Embryonic facial prominence (tissue), 1 donor: ENCODE data around the gene MAGOH.
"Not testable (repeated sequence)": the region's sequence is repeated elsewhere in the genome, so short reads cannot be mapped to it uniquely, and the experiment has no call there.

Experiments
- DNase-seq: peaks from one replicate; pipeline ENCODE4 v3.0.0-alpha.2; 2016; ENCODE audit errors: extremely low spot score

MAGOH gene

DNA sequence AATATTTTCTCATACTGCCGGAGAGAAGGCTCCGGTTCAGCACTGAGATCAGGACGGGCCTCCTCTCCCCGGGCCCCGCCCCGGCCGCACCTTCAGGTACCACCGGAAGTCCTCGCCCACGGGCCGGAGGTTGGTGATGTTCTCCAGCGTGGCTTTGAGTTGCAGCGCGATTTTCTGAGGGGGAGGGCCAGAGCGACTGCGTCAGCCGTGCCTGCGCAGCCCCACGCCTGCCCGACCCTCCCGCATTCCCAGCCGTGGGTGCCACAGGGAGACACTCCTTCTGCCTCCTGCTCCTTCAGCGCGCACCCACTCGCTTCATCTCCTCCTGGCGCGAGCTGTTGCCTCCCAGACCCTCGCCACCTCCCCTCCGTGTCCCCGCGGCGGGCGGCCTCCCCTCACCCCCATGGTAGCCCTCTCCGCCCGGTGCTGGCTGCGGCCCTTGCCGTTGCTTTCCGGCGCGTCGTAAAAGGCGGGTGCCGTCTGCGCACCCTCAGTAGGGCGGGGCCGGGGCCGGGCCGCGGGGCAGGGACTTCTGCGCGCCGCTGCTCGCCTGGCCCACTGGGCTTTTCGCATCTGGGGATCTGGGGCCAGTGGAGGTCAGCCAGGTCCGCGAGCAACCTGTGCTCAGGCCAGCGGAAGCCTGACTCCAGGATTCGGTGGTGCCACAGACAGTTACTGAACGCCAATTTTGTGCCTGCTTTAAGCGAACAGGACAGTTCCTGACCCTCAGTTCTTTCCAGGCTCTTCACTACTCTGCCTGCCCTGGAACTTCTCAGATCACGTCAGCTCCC is 18.0 kb downstream of the MAGOH start, which contains the start of gene CZIB:
Gene CZIB (minus strand): TSS at position 464 of the 791 bp plus-strand sequence. CDS start 59 bp downstream, at position 405.
- peak; percentile 74 for DNase-seq

DNA sequence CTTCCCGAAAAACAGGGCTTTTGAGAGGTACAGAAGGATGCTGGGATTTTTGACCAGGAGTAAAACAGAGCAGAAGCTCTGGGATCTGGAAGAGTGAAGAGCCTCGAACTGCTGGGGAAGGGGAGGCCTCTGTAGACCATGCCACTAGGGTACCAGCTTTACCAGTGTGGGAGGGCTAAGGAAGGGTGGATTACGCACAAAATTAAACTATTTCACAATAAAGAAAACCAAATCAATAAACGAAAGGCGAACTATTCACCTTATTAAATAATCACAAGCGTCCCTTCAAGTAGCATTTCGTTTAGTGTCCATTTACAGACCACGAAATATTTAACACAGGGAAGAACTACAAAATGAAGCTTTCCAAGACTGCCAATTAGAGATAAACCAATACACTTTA is 18.6 kb downstream of the MAGOH start:
- no peak for DNase-seq

DNA sequence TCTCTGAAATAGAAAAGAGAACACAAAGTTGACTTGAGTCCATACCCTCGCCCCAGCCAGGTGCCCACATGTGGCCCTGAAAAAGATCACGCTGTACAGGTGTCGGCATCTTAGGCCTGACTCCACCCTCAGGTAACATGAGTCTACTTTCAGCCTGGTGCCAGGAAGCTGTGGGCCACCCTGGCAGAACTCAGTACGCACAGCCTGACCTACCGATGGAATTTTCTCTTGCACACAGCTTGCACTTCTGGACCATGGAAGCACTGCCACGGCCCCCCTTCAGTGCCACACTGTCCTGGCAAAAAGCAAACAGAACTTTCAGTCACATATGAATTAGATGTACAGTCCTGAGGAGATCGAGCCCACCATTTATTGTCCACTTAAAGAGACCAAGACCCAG is 20.1 kb downstream of the MAGOH start:
- DNase-seq = no peak

DNA sequence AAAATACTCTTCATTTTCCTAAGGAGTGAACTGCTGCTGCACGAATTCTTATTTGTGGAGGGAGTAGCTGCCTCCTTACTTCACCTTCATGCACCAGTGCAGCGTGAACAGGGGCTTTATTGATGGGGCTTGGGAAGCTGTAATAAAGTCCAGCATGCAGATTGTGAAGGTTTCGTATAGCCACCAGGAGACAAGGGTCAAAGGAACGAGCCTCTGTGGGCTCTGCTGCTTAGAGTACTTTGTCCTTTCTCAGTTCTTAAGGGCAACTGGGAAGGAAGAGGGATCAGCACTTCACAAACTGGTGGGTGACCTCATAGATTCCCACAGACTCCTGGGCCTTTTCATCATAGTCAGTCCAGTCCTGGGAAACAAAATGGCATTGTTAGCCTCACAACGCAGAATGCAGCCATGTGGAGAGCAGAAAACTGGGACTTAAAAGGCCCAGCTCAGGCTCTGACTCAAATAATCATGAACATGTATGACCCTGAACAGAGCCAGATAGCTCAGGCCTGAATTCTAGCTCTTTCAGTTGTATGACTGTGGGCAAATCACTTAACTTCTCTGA is 23.9 kb downstream of the MAGOH start:
- no peak for DNase-seq

DNA sequence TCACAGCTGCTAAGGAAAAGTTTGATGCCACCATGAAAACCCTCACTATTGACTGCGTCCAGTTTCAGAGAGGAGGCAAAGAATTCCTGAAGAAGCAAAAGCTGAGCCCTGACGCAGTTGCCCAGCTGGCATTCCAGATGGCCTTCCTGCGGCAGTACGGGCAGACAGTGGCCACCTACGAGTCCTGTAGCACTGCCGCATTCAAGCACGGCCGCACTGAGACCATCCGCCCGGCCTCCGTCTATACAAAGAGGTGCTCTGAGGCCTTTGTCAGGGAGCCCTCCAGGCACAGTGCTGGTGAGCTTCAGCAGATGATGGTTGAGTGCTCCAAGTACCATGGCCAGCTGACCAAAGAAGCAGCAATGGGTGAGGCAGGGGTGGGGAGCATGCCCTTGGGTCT is 27.4 kb downstream of the MAGOH start:
- no peak for DNase-seq

DNA sequence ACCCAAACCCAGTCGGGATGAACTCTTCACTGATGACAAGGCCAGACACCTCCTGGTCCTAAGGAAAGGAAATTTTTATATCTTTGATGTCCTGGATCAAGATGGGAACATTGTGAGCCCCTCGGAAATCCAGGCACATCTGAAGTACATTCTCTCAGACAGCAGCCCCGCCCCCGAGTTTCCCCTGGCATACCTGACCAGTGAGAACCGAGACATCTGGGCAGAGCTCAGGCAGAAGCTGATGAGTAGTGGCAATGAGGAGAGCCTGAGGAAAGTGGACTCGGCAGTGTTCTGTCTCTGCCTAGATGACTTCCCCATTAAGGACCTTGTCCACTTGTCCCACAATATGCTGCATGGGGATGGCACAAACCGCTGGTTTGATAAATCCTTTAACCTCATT is 28.0 kb downstream of the MAGOH start:
- no peak for DNase-seq

DNA sequence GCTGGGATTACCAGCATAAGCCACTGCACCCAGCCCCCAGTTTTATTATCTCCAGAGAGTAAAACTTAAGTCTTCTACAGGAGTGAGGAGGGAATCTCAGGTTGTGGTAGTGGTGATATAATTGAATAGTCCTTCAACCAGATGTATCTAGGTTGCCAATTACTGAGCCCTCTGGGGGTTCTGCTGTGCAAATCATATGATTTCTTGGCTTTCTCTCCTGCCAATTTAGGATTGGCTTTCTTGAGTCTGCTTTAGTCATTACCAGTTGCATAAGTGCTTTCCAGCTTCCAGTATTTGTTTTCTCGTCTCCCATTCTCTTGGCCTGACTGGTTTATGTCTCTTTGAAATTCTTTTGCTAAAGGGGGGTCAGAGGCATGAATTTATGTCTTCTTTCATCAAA is 30.6 kb downstream of the MAGOH start:
- DNase-seq = no peak

DNA sequence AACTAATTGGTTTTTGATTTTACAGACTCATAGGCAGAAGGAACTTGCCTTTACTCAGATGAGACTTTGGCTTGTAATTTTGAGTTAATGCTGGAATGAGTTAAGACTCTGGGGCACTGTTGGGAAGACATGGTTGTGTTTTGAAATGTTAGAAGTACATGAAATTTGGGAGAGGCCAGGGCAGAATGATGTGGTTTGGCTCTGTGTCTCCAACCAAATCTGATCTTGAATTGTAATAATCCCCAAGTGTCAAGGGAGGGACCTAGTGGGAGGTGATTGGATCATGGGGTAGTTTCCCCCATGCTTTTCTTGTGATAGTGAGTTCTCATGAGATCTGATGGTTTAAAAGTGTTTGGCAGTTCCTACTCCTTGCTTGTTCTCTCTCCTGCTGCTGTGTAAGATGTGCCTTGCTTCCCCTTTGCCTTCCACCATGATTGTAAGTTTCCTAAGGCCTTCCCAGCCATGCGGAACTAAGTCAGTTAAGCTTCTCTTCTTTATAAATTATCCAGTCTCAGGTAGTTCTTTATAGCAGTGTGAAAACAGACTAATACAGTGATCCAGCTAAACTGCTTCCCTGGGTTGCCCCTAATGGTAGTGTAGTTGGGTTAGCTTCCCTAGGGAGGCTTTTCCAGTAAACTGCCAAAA is 31.5 kb downstream of the MAGOH start:
- DNase-seq = no peak

DNA sequence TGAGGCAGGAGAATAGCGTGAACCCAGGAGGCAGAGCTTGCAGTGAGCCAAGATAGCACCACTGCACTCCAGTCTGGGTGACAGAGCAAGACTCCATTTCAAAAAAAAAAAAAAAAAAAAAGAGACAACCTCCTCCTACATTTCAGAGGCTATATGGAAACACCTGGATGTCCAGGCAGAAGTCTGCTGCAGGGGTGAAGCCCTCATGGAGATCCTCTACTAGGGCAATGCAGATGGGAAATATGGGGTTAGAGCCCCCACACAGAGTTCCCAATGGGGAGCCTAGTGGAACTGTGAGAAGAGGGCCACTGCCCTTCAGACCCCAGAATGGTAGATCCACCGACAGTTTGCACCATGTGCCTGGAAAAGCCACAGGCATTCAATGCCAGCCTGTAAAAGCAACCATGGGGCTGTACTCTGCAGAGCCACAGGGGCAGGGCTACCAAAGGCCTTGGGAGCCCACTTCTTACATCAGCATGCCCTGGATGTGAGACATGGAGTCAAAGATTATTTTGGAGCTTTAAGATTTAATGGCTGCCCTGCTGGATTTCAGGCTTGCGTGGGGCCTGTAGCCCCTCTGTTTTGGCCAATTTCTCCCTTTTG is 32.1 kb downstream of the MAGOH start:
- DNase-seq = not testable (repeated sequence)

DNA sequence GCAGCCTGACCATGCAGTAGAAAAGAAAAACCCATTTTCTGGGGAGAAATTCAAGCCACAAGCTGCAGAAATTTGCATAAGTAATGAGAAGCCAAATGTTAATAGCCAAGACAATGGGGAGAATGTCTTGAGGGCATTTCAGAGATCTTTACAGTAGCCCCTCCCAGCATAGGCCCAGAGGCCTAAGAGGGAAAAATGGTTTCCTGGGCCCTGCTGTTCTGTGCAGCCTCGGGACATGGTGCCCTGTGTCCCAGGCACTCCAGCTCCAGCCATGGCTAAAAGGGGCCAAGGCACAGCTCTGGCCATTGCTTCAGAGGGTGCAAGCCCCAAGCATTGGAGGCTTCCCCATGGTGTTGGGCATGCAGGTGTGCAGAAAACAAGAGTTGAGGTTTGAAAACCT is 32.8 kb downstream of the MAGOH start:
- DNase-seq = not testable (repeated sequence)

DNA sequence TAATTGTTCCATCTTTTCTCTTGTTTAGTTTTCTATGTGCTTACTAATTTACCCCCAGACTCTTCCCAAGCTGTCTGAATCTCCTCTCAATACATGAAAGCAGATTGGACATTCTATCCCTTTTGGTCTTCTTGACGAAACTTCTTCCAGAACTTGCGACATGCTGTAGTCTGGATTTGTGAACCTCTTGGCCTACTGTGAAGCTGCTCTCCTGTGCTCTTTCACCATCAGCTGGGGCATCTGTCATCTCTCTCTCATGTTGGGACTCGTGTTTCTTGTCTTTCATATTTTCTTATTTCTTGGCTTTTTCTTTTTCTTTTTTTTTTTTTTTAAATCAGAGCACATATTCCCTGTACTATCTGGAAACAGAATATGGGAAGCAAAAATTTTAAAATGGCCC is 34.9 kb downstream of the MAGOH start:
- DNase-seq = no peak

DNA sequence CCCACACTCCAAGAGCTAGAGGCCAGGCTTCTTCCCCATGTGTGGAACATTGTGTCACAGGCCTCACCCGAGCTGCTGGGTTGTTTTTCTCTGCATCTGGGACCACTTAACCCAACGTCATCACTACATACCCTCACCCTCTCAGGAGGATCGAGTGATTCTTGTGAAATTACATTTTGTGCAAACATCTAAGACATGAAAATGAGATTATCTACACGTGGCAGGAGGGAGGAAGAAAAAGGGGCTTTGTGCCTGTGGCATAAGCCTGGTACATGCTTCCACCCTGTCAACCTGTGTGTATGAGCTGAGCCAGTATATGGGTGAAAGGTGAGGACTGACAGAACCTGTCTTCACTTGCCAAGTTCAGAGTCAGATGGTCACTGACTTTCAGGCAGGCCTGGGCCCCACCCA is 40.1 kb downstream of the MAGOH start:
- peak; percentile 25 for DNase-seq

DNA sequence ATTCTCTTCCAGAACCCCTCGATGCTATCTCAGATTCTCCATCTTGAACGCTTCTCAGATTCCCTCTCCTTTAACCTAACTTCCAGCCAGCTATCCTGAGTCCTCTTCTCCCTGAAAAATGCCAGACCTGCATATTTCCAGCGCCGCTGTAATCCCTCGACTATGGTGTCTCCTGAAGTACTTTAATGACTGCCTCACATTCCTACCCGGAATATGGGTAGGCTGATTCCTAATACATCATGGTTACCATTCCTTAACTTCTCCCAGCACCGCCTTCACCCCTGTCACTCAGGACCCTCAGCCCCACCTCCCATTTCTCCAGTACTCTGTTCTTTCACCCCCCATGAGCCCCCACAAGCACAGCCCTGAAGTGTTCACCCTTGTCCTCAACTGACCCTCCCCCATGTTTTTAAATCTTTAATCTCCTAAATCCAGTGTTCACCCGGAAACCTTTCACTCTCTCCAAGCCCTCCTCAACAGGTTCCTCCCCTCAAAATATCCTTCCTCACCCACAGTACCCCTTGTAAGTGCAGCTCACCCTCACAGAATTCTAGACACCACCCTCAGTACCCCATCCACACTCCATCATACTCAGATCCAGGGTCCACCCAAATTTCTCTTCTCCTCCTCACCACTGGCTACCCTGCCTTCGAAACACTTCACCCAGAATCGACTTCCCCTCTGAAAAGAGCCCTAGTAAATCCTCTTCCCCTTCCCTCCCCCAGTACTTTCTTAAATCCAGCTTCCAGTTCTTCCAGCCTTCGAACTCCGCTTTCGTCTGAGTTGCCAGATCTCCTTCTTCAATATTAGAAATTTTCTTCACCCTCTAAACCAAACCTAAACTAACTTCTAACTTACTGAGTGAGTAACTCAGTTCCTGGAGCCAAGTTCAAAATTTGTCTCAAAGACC is 40.8 kb downstream of the MAGOH start:
- peak; percentile 12 for DNase-seq

DNA sequence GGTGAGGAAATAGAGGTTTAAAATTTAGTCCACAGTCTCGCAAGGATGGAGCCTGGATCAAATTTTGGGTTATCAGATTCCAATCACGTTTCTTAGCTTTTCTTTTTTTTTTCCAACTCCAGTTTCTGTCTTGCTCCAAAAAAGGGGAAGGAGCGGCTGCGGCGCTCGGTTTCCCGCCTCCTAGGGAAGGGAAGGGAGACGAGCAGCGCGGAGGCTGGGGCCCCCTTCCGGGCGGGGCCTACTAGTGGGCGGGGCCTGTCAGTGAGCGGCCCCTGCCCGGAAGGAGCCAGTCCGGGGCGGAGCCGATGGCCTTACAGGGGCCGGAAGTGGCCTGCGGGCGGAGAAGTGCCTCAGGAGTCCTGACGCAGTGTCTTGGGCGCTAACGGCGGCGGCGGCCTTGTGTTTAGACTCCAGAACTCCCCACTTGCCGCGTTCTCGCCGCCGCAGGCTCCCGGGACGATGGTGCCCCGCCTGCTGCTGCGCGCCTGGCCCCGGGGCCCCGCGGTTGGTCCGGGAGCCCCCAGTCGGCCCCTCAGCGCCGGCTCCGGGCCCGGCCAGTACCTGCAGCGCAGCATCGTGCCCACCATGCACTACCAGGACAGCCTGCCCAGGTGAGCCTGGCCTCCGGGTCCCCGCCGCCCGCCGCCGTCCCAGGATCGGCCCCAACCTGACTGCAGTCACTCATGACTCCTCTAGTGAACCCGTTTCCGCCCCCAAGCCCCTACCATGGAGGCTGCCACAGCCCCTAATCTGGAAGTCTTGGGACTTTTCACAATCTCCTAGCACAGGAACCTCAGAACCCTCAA is 41.6 kb downstream of the MAGOH start, which contains the start of gene CPT2:
Gene CPT2 (plus strand): TSS at position 340 of the 806 bp plus-strand sequence. CDS start 120 bp downstream, at position 460.
- peak; percentile 90 for DNase-seq

DNA sequence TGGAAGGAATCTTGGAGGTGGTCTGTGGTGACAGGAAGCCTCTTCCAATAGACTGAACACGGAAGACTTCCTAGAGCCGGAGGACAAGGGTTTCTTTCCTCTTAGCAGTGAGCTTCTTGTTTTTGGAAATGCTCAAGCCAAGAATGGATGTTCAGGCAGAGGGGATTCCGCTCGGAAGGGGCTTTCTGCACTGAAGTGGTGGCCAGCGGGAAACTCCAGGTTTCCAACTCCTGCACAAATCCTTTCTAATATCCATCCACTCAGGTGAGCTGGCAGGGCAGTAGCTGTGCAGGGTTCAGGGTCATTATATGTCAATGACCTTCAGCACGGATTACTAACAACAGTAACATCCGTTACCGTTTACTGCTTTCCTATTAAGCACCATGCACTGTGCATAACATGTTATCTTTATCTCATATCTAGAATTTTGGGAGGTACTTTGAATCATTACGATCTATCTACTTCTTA is 42.3 kb downstream of the MAGOH start:
- no peak for DNase-seq

DNA sequence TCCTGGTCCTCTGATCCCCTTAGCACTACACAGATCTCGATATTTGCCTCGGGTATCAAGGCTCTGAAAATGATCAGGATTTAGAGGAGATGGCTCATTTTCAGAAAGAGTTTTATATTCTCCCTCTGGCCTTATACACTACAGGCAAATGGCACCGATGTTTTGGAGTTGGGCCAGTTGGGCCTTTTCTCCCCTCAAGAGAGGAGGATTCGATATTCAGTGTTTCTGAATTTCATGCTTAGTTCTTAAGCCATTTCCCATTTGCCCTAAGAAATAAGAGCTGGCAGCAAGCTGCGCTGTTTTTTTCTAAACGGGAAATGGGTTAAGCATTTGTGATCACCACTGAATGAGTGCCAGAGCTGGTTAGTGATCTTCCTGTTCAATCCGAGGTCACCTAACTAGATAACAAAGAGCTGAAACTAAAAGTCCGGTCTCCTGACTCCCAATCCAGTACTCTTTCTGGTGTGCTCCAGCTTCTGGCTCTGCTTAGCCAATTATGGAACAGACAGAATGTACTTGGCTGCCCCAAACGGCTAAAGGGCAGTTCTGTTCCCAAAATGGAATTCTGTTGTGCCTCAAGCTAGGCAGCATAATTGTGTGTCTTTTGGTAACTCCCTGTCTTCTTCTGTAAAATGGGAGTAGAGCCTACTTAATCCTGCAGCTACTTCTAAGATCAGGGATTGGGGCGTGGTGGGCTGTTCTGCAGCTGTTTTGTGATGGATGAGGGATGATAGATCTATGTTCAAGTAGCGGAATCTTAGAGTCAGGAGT is 42.9 kb downstream of the MAGOH start:
- DNase-seq = no peak

DNA sequence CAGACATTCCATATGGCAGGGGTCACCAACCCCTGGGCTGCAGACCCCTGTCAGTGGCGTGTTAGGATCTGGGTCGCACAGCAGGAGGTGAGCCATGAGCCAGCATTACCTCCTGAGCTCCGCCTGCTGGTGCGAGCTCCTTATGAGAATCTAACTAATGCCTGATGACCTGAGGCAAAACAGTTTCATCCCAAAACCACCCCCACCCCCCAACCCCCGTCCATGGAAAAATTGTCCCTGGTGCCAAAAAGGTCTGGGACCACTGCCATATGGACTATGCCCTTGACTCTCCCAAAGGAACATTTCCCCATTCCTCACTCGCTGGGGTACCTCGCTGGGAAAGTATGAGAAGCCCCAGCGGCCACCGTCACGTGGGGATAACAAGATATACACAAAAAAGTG is 48.1 kb downstream of the MAGOH start:
- DNase-seq = no peak

DNA sequence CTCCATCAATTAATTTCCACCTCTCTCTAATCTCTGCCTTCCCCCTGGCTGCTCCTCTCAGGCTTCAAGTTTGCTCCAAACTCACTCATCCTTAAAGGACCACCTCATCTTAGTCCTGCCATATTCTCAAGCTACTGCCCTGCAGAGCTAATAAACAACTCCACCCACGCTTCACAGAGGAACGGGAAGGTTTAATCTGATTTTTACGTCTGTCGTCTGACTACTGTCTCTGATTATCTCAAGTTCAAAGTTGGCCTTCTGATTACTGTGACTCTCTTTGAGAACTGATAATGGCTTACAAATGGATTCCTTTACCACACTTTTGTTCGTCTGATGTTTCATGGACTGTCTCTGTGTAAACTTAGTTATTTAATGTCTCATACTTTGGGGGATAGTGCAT is 49.3 kb downstream of the MAGOH start:
- DNase-seq = no peak

DNA sequence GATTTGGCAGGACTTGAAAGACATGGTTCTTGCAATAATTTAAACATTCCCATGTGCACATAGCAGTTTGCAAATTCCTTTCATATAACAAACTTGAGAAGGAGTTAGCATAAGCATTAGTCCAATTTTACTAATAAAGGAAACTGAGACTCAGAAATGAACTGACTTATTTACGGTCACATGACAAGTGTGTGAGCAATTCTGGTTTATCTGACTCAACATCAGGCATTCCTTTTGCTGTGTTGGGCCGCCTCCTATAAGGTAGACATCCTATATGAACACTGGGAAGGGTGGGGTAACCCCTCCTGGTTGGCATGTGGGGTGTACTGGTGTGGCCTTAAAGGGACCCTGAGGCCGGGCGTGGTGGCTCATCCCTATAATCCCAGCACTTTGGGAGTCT is 50.2 kb downstream of the MAGOH start:
- no peak for DNase-seq

DNA sequence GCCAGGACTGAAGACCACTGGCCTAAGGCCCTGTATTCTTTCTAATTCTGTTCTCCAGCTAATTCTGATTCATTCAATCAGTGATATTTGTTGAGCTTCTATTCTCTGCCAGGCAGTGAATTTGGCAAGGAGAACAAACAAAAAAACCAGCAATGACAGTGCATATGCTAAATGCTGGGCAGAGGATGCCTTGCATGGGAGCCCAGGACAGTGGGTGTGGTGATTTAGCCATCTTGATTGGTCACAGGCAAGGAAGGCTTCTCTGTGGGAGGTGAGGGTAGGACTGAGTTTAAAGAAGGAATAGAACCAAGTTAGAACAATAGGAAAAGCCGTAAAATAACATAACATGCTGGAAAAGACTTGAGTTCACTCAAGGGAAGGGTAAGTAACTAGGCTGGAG is 50.9 kb downstream of the MAGOH start:
- no peak for DNase-seq
